Measurements from ENCODE around the gene TOX4. TPM values are rescaled to one million over a fixed set of nuclear protein-coding genes. Genes with fewer than 3 reads are reported as not detected.

TOX4 gene
- total and polyA plus RNA-seq, 7 experiments from 2014 or later = 70.5 to 116 (median 86.5) TPM

DNA sequence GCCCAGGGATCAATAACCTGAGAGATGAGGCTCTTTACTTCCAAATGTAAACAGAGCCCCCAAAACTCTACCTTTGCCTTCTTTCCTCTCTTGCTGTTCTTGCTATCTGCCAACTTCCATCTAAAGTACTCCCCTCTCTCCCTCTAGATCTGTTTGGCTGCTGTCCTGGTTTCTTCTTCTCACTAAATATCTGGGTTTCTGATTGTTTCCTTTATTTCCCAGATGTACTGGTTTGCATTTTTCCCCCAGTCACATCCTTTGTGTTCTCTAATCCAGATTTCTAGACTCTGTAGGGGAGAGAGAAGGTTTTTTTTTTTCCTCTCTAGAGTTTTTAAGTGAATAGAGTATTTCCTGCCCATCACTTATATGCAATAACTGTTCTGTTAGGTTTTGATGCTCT lies 56.3 kb downstream of the TOX4 start:
- H3K27ac ChIP-seq (ENCODE audit: low read depth, low read length) = no peak overlapping the region
- DNase-seq = no peak
- H3K36me3 ChIP-seq (ENCODE audit: control insufficient read depth in 2 of 3, insufficient read depth in 3 of 3, low read length in 3 of 3) = no peaks in the 10 kb centered on the region
- H3K4me1 ChIP-seq (ENCODE audit: control insufficient read depth in 2 of 2, insufficient read depth in 2 of 2, low read length in 2 of 2) = no peaks in the 10 kb centered on the region
- H3K36me3 Mint-ChIP-seq = peaks cover 0 to 3% (median 0%) of the 10 kb centered on the region in 5 donors
- ATAC-seq = no peak
- no peak overlapping the region for H3K27ac Mint-ChIP-seq
- no peaks in the 10 kb centered on the region for H3K9me3 ChIP-seq (ENCODE audit: control insufficient read depth in 2 of 3, low read length in 3 of 3)
- H3K27me3 Mint-ChIP-seq = peaks cover 26 to 54% (median 42%) of the 10 kb centered on the region in 5 donors
- ChIA-PET CTCF (no interaction called here), POLR2A (no interaction called here)
- H3K27me3 ChIP-seq (ENCODE audit: control insufficient read depth in 2 of 2, insufficient read depth in 2 of 2, low read length in 2 of 2) = peaks cover 0 to 3% of the 10 kb centered on the region in 2 donors
- intact Hi-C loops (cut with micrococcal nuclease) = no loop called here
- no peak overlapping the region for H3K4me3 ChIP-seq (ENCODE audit: low read length)
- no peak overlapping the region for H3K4me3 Mint-ChIP-seq
- peaks cover 4 to 16% (median 10%) of the 10 kb centered on the region in 7 donors for H3K4me1 Mint-ChIP-seq
- peaks cover 0 to 4% (median 0%) of the 10 kb centered on the region in 11 donors for H3K9me3 Mint-ChIP-seq

DNA sequence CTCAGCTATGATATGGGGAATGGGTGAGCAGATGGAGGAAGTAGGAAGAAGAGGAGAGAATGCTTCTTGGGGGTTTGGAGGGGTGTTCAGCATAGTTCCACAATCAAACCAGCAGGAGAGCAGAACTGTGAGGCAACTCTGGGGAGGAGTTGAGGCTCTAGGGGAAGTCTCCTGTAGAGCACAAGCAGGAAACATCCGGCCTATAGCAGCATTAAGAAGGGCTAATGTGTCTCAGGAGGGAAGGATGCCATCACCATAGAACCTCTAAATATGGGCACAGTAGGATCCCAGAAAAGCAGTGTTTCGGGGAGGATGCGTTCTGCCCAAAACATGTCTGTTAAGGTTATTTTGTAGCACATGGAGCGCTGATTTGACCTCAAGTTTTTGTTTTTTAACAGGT lies 57.6 kb downstream of the TOX4 start:
- Mint-ChIP-seq H3K9me3 (peaks cover 0 to 4% (median 0%) of the 10 kb centered on the region in 11 donors), H3K4me3 (no peak overlapping the region), H3K27ac (no peak overlapping the region), H3K4me1 (peaks cover 4 to 13% (median 10%) of the 10 kb centered on the region in 7 donors), H3K27me3 (peaks cover 39 to 67% (median 55%) of the 10 kb centered on the region in 5 donors), H3K36me3 (peaks cover 0 to 4% (median 0%) of the 10 kb centered on the region in 5 donors)
- POLR2A ChIA-PET = no interaction called here
- Histone ChIP-seq H3K27ac (ENCODE audit: low read depth, low read length) (no peak overlapping the region), H3K9me3 (ENCODE audit: control insufficient read depth in 2 of 3, low read length in 3 of 3) (no peaks in the 10 kb centered on the region), H3K27me3 (ENCODE audit: control insufficient read depth in 2 of 2, insufficient read depth in 2 of 2, low read length in 2 of 2) (peaks cover 0 to 3% of the 10 kb centered on the region in 2 donors), H3K4me3 (ENCODE audit: low read length) (no peak overlapping the region), H3K36me3 (ENCODE audit: control insufficient read depth in 2 of 3, insufficient read depth in 3 of 3, low read length in 3 of 3) (no peaks in the 10 kb centered on the region), H3K4me1 (ENCODE audit: control insufficient read depth in 2 of 2, insufficient read depth in 2 of 2, low read length in 2 of 2) (no peaks in the 10 kb centered on the region)
- DNase-seq = no peak
- peak; percentile 27 for ATAC-seq
- intact Hi-C loops (cut with micrococcal nuclease) = no loop called here
- CTCF ChIA-PET = no interaction called here

DNA sequence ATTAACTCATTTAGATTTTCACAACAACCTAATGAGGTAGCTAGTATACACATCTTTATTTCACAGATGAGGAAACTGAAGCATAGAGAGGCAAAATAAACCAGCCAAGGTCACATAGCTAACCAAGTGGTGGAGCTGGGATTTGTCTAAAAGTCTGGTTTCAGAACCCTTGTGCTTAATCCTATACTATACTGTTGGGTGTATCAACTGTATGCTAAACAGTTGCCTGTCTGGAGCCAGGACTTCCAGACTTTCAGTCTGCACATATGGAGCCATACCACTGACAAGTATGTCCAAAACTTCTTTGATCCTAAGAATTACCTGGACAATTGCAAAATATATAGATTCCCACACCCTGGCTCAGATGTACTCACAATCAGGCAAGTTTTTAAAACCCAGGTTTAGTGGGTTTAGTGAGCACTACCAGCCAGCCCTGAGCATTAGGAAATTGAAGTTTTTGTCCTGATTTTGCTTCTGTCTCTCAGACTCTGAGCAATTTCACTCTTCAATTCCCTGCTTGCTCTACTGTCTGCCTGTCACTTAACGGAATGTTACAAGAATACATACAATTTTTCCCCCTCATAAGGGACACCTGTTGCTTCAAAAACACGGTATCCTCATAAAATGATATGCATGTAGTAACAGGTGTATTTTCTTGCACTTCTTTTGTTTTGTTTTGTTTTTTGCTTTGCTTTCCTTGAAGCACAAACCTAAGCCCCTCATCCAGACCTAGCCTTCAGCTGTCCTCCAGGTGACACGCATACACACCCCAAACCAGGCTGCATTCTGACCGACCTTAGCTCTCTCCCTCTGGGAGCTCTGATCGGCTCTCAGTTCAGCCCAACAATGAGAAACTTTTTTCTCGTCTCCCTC lies 58.8 kb downstream of the TOX4 start:
- DNase-seq = no peak
- intact Hi-C loops (cut with micrococcal nuclease) = no loop called here
- CTCF ChIA-PET = no interaction called here
- Histone ChIP-seq H3K9me3 (ENCODE audit: control insufficient read depth in 2 of 3, low read length in 3 of 3) (no peaks in the 10 kb centered on the region), H3K4me1 (ENCODE audit: control insufficient read depth in 2 of 2, insufficient read depth in 2 of 2, low read length in 2 of 2) (no peaks in the 10 kb centered on the region), H3K4me3 (ENCODE audit: low read length) (no peak overlapping the region), H3K27ac (ENCODE audit: low read depth, low read length) (no peak overlapping the region), H3K36me3 (ENCODE audit: control insufficient read depth in 2 of 3, insufficient read depth in 3 of 3, low read length in 3 of 3) (no peaks in the 10 kb centered on the region), H3K27me3 (ENCODE audit: control insufficient read depth in 2 of 2, insufficient read depth in 2 of 2, low read length in 2 of 2) (peaks cover 0 to 3% of the 10 kb centered on the region in 2 donors)
- ATAC-seq = no peak
- Mint-ChIP-seq H3K4me3 (peak overlapping the region in 4 of 10 donors; percentile 1 to 65 (median 39)), H3K27ac (no peak overlapping the region), H3K27me3 (peaks cover 41 to 67% (median 58%) of the 10 kb centered on the region in 5 donors), H3K4me1 (peaks cover 4 to 13% (median 10%) of the 10 kb centered on the region in 7 donors), H3K36me3 (peaks cover 0 to 4% (median 0%) of the 10 kb centered on the region in 5 donors), H3K9me3 (peaks cover 0 to 4% (median 0%) of the 10 kb centered on the region in 11 donors)
- POLR2A ChIA-PET = no interaction called here

DNA sequence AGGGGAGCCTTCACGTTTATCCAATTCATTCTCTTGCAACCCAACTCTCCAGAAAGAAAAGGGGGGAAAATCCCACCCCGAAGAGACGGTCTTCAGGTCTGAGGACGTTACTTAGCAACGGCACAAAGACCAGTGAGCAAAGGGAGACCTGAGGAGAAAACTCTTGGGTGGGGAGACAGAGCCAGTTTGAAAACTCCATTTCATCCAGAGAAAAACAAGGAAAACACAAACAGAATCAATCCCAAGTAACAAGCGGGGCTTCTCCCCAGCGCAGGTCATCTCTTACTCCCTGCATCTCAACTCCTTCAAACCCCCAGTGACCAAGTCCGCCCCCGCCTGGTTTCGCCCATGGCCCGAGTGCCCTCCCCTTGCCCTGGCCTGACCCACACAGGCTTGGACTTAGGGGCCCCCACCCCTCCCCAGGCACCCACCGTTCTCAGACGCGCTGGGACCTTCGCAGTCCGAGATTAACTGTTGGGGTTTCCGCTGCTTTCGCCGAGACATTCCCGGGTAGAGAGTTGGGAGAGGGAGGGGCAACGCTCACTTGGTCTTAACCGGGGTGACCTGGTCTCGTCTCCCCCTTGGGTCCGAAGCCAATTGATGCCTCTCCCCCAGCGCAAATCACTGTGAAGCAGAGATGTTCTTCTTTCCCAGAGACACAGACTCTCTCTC lies 59.6 kb downstream of the TOX4 start:
- peaks cover 0 to 4% (median 0%) of the 10 kb centered on the region in 5 donors for H3K36me3 Mint-ChIP-seq
- Histone ChIP-seq H3K36me3 (ENCODE audit: control insufficient read depth in 2 of 3, insufficient read depth in 3 of 3, low read length in 3 of 3) (no peaks in the 10 kb centered on the region), H3K9me3 (ENCODE audit: control insufficient read depth in 2 of 3, low read length in 3 of 3) (no peaks in the 10 kb centered on the region), H3K4me1 (ENCODE audit: control insufficient read depth in 2 of 2, insufficient read depth in 2 of 2, low read length in 2 of 2) (no peaks in the 10 kb centered on the region), H3K27me3 (ENCODE audit: control insufficient read depth in 2 of 2, insufficient read depth in 2 of 2, low read length in 2 of 2) (peaks cover 0 to 3% of the 10 kb centered on the region in 2 donors), H3K27ac (ENCODE audit: low read depth, low read length) (no peak overlapping the region), H3K4me3 (ENCODE audit: low read length) (no peak overlapping the region)
- ChIA-PET POLR2A (interaction anchor here (0.8 kb wide), 1 partner anchor 38 kb away, joined by 3 read pairs; no protein-coding TSS in a partner anchor), CTCF (no interaction called here)
- DNase-seq (no peak), ATAC-seq (no peak)
- peak overlapping the region in 1 of 9 donors; percentile 3 for H3K27ac Mint-ChIP-seq
- intact Hi-C loops (cut with micrococcal nuclease) = no loop called here
- H3K4me3 Mint-ChIP-seq = peak overlapping the region in 7 of 10 donors; percentile 5 to 67 (median 43)
- peaks cover 0 to 4% (median 0%) of the 10 kb centered on the region in 11 donors for H3K9me3 Mint-ChIP-seq
- H3K27me3 Mint-ChIP-seq = peaks cover 41 to 67% (median 58%) of the 10 kb centered on the region in 5 donors
- peaks cover 4 to 13% (median 10%) of the 10 kb centered on the region in 7 donors for H3K4me1 Mint-ChIP-seq

DNA sequence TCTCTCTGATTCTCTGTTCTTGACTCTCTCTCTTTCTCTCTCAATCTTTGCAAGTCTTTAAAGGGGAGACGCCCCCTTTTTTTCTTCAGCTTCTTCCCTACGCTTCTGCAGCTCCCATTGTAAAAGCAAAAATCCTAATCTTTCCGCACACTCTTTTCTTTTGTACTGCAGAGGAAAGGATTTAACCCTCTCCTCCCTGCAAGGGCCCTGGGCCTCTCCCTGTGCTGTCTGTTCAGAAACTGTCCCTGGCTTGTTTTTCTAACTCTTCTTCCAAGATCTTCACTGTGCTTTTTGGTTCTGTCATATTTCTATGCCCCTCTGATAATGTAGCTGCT lies 60.1 kb downstream of the TOX4 start:
- Mint-ChIP-seq H3K9me3 (peaks cover 0 to 4% (median 0%) of the 10 kb centered on the region in 11 donors), H3K36me3 (peaks cover 0 to 4% (median 0%) of the 10 kb centered on the region in 5 donors), H3K27ac (peak overlapping the region in 1 of 9 donors; percentile 3), H3K4me3 (peak overlapping the region in 8 of 10 donors; percentile 5 to 67 (median 43)), H3K4me1 (peaks cover 4 to 13% (median 10%) of the 10 kb centered on the region in 7 donors), H3K27me3 (peaks cover 41 to 66% (median 58%) of the 10 kb centered on the region in 5 donors)
- Histone ChIP-seq H3K27ac (ENCODE audit: low read depth, low read length) (no peak overlapping the region), H3K36me3 (ENCODE audit: control insufficient read depth in 2 of 3, insufficient read depth in 3 of 3, low read length in 3 of 3) (no peaks in the 10 kb centered on the region), H3K27me3 (ENCODE audit: control insufficient read depth in 2 of 2, insufficient read depth in 2 of 2, low read length in 2 of 2) (peaks cover 0 to 3% of the 10 kb centered on the region in 2 donors), H3K4me3 (ENCODE audit: low read length) (no peak overlapping the region), H3K4me1 (ENCODE audit: control insufficient read depth in 2 of 2, insufficient read depth in 2 of 2, low read length in 2 of 2) (no peaks in the 10 kb centered on the region), H3K9me3 (ENCODE audit: control insufficient read depth in 2 of 3, low read length in 3 of 3) (no peaks in the 10 kb centered on the region)
- ChIA-PET POLR2A (interaction anchor here (0.8 kb wide), 1 partner anchor 38 kb away, joined by 3 read pairs; no protein-coding TSS in a partner anchor), CTCF (no interaction called here)
- no peak for DNase-seq
- ATAC-seq = no peak
- intact Hi-C loops (cut with micrococcal nuclease) = no loop called here

DNA sequence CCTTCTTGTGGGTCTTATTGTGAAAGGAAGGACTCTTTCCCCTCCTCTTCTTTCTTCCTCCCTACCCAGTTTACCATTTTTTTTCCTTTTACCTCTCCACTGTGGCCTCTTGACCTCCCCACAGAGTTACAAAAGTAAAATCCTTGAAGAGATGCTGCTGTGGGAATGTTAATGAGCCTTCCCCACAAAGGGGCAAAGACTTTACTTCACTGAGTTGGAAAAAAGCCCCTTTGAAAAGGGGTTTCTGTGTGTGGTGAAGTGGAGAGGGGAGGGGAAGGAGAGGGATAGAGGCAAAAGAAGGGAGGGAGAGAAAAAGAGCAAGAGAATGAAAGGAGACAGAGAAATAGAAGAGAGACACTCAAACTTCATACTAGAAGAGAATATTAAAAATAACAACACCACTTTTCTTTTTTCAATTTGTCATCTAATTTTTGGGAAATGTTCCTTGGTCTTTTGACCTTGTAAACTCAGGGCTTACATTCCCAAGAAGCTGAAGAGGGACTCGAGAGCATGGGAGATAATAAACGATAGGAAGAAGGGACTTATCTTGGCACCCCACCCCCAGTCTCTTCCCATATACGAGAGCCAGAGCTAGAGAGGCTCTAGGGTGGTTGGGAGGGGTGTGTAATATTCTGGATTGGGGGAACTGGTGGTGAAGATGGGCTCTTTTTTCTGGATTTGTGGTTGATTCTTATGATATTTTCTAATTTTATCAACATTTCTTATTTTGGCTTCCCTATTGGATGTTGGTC lies 62.4 kb downstream of the TOX4 start:
- intact Hi-C loops (cut with micrococcal nuclease) = no loop called here
- Mint-ChIP-seq H3K9me3 (peaks cover 0 to 4% (median 0%) of the 10 kb centered on the region in 11 donors), H3K27ac (no peak overlapping the region), H3K4me1 (peaks cover 4 to 13% (median 10%) of the 10 kb centered on the region in 7 donors), H3K4me3 (no peak overlapping the region), H3K36me3 (peaks cover 0 to 4% (median 0%) of the 10 kb centered on the region in 5 donors), H3K27me3 (peaks cover 40 to 60% (median 53%) of the 10 kb centered on the region in 5 donors)
- Histone ChIP-seq H3K27ac (ENCODE audit: low read depth, low read length) (no peak overlapping the region), H3K9me3 (ENCODE audit: control insufficient read depth in 2 of 3, low read length in 3 of 3) (no peaks in the 10 kb centered on the region), H3K4me3 (ENCODE audit: low read length) (no peak overlapping the region), H3K27me3 (ENCODE audit: control insufficient read depth in 2 of 2, insufficient read depth in 2 of 2, low read length in 2 of 2) (peaks cover 0 to 3% of the 10 kb centered on the region in 2 donors), H3K4me1 (ENCODE audit: control insufficient read depth in 2 of 2, insufficient read depth in 2 of 2, low read length in 2 of 2) (no peaks in the 10 kb centered on the region), H3K36me3 (ENCODE audit: control insufficient read depth in 2 of 3, insufficient read depth in 3 of 3, low read length in 3 of 3) (no peaks in the 10 kb centered on the region)
- ATAC-seq (no peak), DNase-seq (no peak)
- ChIA-PET CTCF (no interaction called here), POLR2A (no interaction called here)

Data from naive thymus-derived CD4-positive, alpha-beta T cell (primary cell).